Measurements from ENCODE around the gene ISCU.

DNA sequence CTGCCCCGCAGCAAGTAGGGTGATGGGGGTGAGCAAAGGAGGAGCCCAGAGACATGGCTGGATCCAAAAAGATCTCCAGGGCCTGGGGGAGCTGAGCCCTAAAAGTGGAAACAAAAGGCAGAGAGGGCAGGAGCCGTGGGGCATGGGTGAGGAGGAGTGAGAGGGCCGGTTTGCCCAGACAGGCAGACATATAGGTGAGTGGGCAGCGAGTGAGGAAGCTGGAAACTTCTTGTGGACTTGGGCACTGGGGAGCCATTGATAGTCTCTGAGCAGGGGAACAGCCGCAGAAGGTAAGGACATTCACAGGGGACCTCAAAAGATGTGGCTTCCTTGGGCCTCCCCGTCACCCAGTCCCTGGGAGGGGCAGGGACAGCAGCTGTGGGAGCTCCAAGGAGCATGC is 52.2 kb downstream of the ISCU start:
- TF ChIP-seq, protein P1, sequence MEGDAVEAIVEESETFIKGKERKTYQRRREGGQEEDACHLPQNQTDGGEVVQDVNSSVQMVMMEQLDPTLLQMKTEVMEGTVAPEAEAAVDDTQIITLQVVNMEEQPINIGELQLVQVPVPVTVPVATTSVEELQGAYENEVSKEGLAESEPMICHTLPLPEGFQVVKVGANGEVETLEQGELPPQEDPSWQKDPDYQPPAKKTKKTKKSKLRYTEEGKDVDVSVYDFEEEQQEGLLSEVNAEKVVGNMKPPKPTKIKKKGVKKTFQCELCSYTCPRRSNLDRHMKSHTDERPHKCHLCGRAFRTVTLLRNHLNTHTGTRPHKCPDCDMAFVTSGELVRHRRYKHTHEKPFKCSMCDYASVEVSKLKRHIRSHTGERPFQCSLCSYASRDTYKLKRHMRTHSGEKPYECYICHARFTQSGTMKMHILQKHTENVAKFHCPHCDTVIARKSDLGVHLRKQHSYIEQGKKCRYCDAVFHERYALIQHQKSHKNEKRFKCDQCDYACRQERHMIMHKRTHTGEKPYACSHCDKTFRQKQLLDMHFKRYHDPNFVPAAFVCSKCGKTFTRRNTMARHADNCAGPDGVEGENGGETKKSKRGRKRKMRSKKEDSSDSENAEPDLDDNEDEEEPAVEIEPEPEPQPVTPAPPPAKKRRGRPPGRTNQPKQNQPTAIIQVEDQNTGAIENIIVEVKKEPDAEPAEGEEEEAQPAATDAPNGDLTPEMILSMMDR (IDR thresholded peaks at IDR 0.05): no peak
- TF ChIP-seq POLR2A (IDR thresholded peaks at IDR 0.05): no peak
